PFSK-1 (cell line): ENCODE data around the gene LENG1.

Experiments used
- POLR2AphosphoS5 ChIP-seq: IDR thresholded peaks from 2 replicates; pipeline ENCODE4 v1.6.1; 2012; ENCODE audit warnings: low read depth, mild to moderate bottlenecking, control low read depth, low read length, moderate library complexity
- SIN3A ChIP-seq: IDR thresholded peaks from 2 replicates; pipeline ENCODE4 v1.6.1; 2012; ENCODE audit warnings: mild to moderate bottlenecking, low read length, moderate library complexity, borderline replicate concordance; ENCODE audit not compliant: insufficient read depth
- TF ChIP-seq, protein P1 (sequence below), 2 experiments: IDR thresholded peaks; 2 replicates each; pipeline versions ENCODE4 v1.6.1 to v1.8.0; 2011 to 2012; ENCODE audit warnings: low read depth in 2 of 2, low read length in 2 of 2, control low read depth in 1 of 2, inconsistent platforms in 1 of 2, mild to moderate bottlenecking in 1 of 2, moderate library complexity in 1 of 2; ENCODE audit not compliant: insufficient read depth in 1 of 2

DNA sequence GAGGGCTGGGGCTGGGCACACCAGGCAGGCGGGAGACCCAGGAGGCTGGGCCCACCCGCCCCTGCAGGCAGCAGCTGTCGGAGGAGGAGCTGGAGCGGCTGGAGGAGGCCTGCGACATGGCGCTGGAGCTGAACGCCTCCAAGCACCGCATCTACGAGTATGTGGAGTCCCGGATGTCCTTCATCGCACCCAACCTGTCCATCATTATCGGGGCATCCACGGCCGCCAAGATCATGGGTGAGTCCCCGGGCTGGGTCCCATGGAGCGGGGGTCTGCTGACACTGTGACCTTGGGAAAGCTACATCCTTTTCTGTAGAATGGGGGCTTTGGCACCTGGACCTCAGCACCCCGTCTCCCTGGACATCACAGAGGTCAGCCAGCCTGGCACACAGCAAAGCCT is 35.8 kb downstream of the LENG1 start:
- TF ChIP-seq POLR2AphosphoS5: no peak
- TF ChIP-seq, protein P1, sequence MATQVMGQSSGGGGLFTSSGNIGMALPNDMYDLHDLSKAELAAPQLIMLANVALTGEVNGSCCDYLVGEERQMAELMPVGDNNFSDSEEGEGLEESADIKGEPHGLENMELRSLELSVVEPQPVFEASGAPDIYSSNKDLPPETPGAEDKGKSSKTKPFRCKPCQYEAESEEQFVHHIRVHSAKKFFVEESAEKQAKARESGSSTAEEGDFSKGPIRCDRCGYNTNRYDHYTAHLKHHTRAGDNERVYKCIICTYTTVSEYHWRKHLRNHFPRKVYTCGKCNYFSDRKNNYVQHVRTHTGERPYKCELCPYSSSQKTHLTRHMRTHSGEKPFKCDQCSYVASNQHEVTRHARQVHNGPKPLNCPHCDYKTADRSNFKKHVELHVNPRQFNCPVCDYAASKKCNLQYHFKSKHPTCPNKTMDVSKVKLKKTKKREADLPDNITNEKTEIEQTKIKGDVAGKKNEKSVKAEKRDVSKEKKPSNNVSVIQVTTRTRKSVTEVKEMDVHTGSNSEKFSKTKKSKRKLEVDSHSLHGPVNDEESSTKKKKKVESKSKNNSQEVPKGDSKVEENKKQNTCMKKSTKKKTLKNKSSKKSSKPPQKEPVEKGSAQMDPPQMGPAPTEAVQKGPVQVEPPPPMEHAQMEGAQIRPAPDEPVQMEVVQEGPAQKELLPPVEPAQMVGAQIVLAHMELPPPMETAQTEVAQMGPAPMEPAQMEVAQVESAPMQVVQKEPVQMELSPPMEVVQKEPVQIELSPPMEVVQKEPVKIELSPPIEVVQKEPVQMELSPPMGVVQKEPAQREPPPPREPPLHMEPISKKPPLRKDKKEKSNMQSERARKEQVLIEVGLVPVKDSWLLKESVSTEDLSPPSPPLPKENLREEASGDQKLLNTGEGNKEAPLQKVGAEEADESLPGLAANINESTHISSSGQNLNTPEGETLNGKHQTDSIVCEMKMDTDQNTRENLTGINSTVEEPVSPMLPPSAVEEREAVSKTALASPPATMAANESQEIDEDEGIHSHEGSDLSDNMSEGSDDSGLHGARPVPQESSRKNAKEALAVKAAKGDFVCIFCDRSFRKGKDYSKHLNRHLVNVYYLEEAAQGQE (IDR thresholded peaks at IDR 0.05; ENCODE audit: insufficient read depth in 1 of 2, low read depth in 2 of 2, low read length in 2 of 2): no peak
- no peak for TF ChIP-seq SIN3A
